ENCODE results near the gene OTOP2.

The OTOP2 gene

GRCh38 chr17:74916851-74917199 is 7.2 kb upstream of the OTOP2 start:
- H3K36me3 Mint-ChIP-seq (ENCODE audit: low read depth), result no peaks in the 10 kb centered on the region
- H3K9me3 Mint-ChIP-seq, result no peaks in the 10 kb centered on the region
- H3K27me3 Mint-ChIP-seq (ENCODE audit: low read depth), result peaks cover 42% of the 10 kb centered on the region
- no peaks in the 10 kb centered on the region for H3K4me1 Mint-ChIP-seq
- H3K4me3 Mint-ChIP-seq, result no peak overlapping the region
- TF ChIP-seq CTCF (IDR thresholded peaks at IDR 0.05; ENCODE audit: unreplicated experiment in 3 of 3), result no peak
- no peak overlapping the region for H3K27ac Mint-ChIP-seq

- no peaks in the 10 kb centered on the region for H3K9me3 Mint-ChIP-seq
- H3K4me1 Mint-ChIP-seq, result no peaks in the 10 kb centered on the region
- no peak overlapping the region for H3K27ac Mint-ChIP-seq
- no peak for TF ChIP-seq CTCF (IDR thresholded peaks at IDR 0.05; ENCODE audit: unreplicated experiment in 3 of 3)
- H3K27me3 Mint-ChIP-seq (ENCODE audit: low read depth), result peaks cover 44% of the 10 kb centered on the region
- H3K4me3 Mint-ChIP-seq, result no peak overlapping the region
- H3K36me3 Mint-ChIP-seq (ENCODE audit: low read depth), result no peaks in the 10 kb centered on the region
Observed at GRCh38 chr17:74917430-74917829, 6.6 kb upstream of the OTOP2 start.

GRCh38 chr17:74918906-74919305 is 5.2 kb upstream of the OTOP2 start:
- Mint-ChIP-seq H3K27ac (no peak overlapping the region), H3K4me3 (no peak overlapping the region), H3K9me3 (no peaks in the 10 kb centered on the region), H3K4me1 (no peaks in the 10 kb centered on the region), H3K36me3 (ENCODE audit: low read depth) (no peaks in the 10 kb centered on the region), H3K27me3 (ENCODE audit: low read depth) (peaks cover 55% of the 10 kb centered on the region)
- no peak for TF ChIP-seq CTCF (IDR thresholded peaks at IDR 0.05; ENCODE audit: unreplicated experiment in 3 of 3)

GRCh38 chr17:74919440-74920305 is 4.4 kb upstream of the OTOP2 start:
- H3K36me3 Mint-ChIP-seq (ENCODE audit: low read depth), result no peaks in the 10 kb centered on the region
- H3K4me1 Mint-ChIP-seq, result no peaks in the 10 kb centered on the region
- H3K9me3 Mint-ChIP-seq, result no peaks in the 10 kb centered on the region
- peaks cover 59% of the 10 kb centered on the region for H3K27me3 Mint-ChIP-seq (ENCODE audit: low read depth)
- H3K4me3 Mint-ChIP-seq, result no peak overlapping the region
- H3K27ac Mint-ChIP-seq, result no peak overlapping the region
- TF ChIP-seq CTCF (IDR thresholded peaks at IDR 0.05; ENCODE audit: unreplicated experiment in 3 of 3), result no peak

GRCh38 chr17:74920306-74920620 is 3.8 kb upstream of the OTOP2 start:
- Mint-ChIP-seq H3K27me3 (ENCODE audit: low read depth) (peaks cover 65% of the 10 kb centered on the region), H3K9me3 (no peaks in the 10 kb centered on the region), H3K36me3 (ENCODE audit: low read depth) (no peaks in the 10 kb centered on the region), H3K27ac (no peak overlapping the region), H3K4me3 (no peak overlapping the region), H3K4me1 (no peaks in the 10 kb centered on the region)
- no peak for TF ChIP-seq CTCF (IDR thresholded peaks at IDR 0.05; ENCODE audit: unreplicated experiment in 3 of 3)

GRCh38 chr17:74920642-74921025 is 3.4 kb upstream of the OTOP2 start:
- no peaks in the 10 kb centered on the region for H3K9me3 Mint-ChIP-seq
- H3K4me1 Mint-ChIP-seq, result no peaks in the 10 kb centered on the region
- peak overlapping the region; percentile 55 to 71 (median 60) for H3K4me3 Mint-ChIP-seq
- no peak for TF ChIP-seq CTCF (IDR thresholded peaks at IDR 0.05; ENCODE audit: unreplicated experiment in 3 of 3)
- no peaks in the 10 kb centered on the region for H3K36me3 Mint-ChIP-seq (ENCODE audit: low read depth)
- H3K27me3 Mint-ChIP-seq (ENCODE audit: low read depth), result peaks cover 69% of the 10 kb centered on the region
- H3K27ac Mint-ChIP-seq, result peak overlapping the region in 1 of 3 experiments; percentile 62
